Breast epithelium (tissue), 3 donors: ENCODE measurements around the gene ZBTB43.

ENCODE experiments used
- POLR2A ChIP-seq: fragments of 450-650 bp; IDR thresholded peaks from one replicate; pipeline ENCODE4 v1.6.1; 2016; ENCODE audit warnings: antibody characterized with exemption, mild to moderate bottlenecking, moderate library complexity
- POLR2AphosphoS5 ChIP-seq, 3 donors: sonication (generic); formaldehyde crosslinking; IDR thresholded peaks; one replicate each; pipeline ENCODE4 v1.6.1; 2017; ENCODE audit warnings: antibody characterized with exemption in 3 of 3
- TF ChIP-seq, protein P1 (sequence below), 3 donors: fragments of 450-650 bp; IDR thresholded peaks; one replicate each; pipeline ENCODE4 v1.5.1; 2016 to 2017; ENCODE audit warnings: antibody characterized with exemption in 3 of 3, mild to moderate bottlenecking in 3 of 3, moderate library complexity in 3 of 3

DNA sequence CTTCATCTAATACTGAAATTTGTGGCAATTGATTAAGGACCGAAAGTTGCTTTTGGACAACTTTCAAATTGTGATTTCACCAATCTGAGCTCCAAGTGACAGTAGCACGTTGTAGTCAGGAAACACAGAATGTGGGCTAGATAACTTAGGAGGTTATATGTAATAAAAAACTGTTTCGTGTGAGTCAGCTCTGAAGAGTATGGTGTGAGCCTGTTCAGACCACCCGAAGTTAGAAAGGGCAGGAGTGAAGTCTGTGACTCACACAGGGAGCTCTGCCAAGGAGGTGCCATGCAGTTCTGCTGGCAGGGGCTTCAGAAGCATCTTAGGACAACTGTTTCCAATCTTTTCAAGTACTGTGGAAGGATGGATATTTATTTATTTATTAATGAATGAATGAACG, 39.2 kb downstream of the ZBTB43 start:
- TF ChIP-seq, protein P1, sequence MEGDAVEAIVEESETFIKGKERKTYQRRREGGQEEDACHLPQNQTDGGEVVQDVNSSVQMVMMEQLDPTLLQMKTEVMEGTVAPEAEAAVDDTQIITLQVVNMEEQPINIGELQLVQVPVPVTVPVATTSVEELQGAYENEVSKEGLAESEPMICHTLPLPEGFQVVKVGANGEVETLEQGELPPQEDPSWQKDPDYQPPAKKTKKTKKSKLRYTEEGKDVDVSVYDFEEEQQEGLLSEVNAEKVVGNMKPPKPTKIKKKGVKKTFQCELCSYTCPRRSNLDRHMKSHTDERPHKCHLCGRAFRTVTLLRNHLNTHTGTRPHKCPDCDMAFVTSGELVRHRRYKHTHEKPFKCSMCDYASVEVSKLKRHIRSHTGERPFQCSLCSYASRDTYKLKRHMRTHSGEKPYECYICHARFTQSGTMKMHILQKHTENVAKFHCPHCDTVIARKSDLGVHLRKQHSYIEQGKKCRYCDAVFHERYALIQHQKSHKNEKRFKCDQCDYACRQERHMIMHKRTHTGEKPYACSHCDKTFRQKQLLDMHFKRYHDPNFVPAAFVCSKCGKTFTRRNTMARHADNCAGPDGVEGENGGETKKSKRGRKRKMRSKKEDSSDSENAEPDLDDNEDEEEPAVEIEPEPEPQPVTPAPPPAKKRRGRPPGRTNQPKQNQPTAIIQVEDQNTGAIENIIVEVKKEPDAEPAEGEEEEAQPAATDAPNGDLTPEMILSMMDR (IDR thresholded peaks at IDR 0.05), result no peak
- TF ChIP-seq POLR2A (no peak), POLR2AphosphoS5 (IDR thresholded peaks at IDR 0.05) (no peak)
